ENCODE results near the gene SSR4. TPM values are rescaled to one million over a fixed set of nuclear protein-coding genes. Genes with fewer than 3 reads are reported as not detected.

Gene SSR4
- total RNA-seq, 1 donor from 2014 or later, result 277 TPM

DNA sequence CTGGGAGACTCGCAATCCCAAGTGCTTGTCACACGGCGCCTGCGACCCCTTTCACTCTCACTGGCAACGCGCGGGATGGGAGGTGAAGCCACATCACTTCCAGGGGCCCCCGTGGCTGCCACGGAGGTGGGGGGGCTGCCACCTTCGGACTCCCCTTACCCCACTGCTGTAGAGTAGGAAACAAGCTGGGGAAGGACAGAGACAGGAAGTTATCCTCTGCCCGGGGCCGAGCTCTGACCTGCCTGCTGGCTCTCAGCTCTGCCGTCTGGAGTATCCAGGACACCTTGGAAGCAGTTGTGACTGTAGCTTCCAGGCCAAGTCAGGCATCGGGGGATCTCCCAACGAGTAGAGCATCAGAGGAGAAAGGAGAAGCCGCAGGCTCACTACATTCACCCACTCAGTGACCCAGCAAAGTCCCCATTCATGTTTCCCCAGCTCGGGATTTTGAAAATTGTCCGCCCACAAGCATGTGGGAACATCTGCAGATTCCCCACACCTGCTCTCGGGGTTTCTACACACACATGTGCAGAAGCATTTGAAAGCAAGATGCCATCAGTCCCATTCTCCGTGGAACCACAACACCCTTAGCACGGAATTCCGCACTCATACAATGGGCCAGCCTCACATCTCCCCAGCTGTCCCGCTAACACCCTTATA lies 25.0 kb downstream of the SSR4 start:
- Mint-ChIP-seq H3K27ac (ENCODE audit: unreplicated experiment) (peak overlapping the region; percentile 79), H3K4me3 (ENCODE audit: unreplicated experiment) (peak overlapping the region; percentile 63), H3K36me3 (ENCODE audit: unreplicated experiment) (no peaks in the 10 kb centered on the region), H3K9me3 (ENCODE audit: unreplicated experiment) (peaks cover 7% of the 10 kb centered on the region), H3K4me1 (ENCODE audit: low read depth, unreplicated experiment) (peaks cover 10% of the 10 kb centered on the region), H3K27me3 (ENCODE audit: unreplicated experiment) (peaks cover 10% of the 10 kb centered on the region)
- DNase-seq, result no peak
- TF ChIP-seq, protein P1, sequence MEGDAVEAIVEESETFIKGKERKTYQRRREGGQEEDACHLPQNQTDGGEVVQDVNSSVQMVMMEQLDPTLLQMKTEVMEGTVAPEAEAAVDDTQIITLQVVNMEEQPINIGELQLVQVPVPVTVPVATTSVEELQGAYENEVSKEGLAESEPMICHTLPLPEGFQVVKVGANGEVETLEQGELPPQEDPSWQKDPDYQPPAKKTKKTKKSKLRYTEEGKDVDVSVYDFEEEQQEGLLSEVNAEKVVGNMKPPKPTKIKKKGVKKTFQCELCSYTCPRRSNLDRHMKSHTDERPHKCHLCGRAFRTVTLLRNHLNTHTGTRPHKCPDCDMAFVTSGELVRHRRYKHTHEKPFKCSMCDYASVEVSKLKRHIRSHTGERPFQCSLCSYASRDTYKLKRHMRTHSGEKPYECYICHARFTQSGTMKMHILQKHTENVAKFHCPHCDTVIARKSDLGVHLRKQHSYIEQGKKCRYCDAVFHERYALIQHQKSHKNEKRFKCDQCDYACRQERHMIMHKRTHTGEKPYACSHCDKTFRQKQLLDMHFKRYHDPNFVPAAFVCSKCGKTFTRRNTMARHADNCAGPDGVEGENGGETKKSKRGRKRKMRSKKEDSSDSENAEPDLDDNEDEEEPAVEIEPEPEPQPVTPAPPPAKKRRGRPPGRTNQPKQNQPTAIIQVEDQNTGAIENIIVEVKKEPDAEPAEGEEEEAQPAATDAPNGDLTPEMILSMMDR (IDR thresholded peaks at IDR 0.05; ENCODE audit: partially characterized antibody, unreplicated experiment), result no peak

DNA sequence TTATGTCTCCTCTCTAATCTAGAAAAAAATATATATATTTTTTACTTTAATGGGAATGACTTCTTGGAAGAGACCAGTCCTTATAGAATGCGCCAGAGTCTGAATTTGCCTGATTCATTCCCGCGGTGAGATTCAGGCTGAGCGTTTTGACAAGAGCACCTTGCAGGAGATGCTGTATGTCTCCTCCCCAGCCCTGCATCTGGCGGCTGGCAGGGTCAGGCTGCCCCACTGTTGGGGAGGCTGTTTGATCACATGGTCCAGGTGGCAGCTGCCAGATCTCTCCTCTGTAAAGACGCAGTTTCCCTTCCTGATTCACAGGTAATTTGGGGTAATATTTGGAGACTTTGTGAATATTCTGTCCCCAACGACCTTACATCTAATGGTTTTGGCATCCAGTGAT lies 26.1 kb downstream of the SSR4 start:
- no peak for DNase-seq
- TF ChIP-seq, protein P1 (IDR thresholded peaks at IDR 0.05; ENCODE audit: partially characterized antibody, unreplicated experiment), result no peak
- Mint-ChIP-seq H3K4me3 (ENCODE audit: unreplicated experiment) (peak overlapping the region; percentile 61), H3K4me1 (ENCODE audit: low read depth, unreplicated experiment) (peaks cover 10% of the 10 kb centered on the region), H3K27ac (ENCODE audit: unreplicated experiment) (peak overlapping the region; percentile 62), H3K36me3 (ENCODE audit: unreplicated experiment) (no peaks in the 10 kb centered on the region), H3K27me3 (ENCODE audit: unreplicated experiment) (peaks cover 9% of the 10 kb centered on the region), H3K9me3 (ENCODE audit: unreplicated experiment) (peaks cover 7% of the 10 kb centered on the region)

DNA sequence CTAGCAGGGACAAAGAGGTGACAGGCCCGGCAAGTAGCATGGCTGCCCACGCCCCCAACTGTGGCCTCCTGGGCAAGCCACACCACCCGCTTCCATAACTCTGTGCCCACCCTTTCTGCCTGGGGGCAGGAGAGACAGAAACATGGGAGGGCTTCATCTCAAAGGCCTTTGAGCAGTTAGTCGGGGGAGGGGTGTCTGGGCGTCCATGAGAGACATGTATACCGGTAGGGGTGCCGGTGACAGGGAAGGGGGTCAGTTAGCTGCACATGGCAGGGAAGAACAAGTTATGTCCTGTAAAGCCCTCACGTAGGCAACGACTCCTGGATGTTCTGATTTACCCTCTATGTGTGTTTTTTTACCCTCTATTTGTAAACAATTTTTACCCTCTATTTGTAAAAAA lies 26.6 kb downstream of the SSR4 start:
- TF ChIP-seq, protein P1 (IDR thresholded peaks at IDR 0.05; ENCODE audit: partially characterized antibody, unreplicated experiment), result no peak
- Mint-ChIP-seq H3K4me3 (ENCODE audit: unreplicated experiment) (peak overlapping the region; percentile 61), H3K27ac (ENCODE audit: unreplicated experiment) (peak overlapping the region; percentile 62), H3K9me3 (ENCODE audit: unreplicated experiment) (peaks cover 7% of the 10 kb centered on the region), H3K27me3 (ENCODE audit: unreplicated experiment) (peaks cover 9% of the 10 kb centered on the region), H3K4me1 (ENCODE audit: low read depth, unreplicated experiment) (peaks cover 10% of the 10 kb centered on the region), H3K36me3 (ENCODE audit: unreplicated experiment) (no peaks in the 10 kb centered on the region)
- no peak for DNase-seq

DNA sequence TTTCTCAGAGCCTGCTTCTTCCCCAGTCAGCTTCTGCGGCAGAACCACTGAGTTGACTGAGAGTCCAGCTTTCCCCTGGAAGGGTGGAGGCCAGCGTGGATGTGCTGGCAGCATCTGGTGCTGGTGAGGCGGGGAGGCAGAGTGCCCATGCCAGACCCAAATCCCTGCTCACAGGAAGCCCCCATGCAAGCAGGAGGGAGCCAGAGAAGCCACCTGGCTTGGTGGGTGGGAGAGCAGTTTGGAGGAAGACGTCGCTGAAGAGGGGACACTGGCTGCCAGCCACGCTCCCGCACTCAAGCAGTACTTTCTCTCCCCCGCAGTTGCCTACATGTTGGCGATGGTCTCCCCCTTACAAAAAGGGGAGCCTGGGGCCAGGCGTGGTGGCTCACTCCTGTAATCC lies 29.9 kb downstream of the SSR4 start:
- Mint-ChIP-seq H3K4me3 (ENCODE audit: unreplicated experiment) (no peak overlapping the region), H3K27me3 (ENCODE audit: unreplicated experiment) (peaks cover 10% of the 10 kb centered on the region), H3K27ac (ENCODE audit: unreplicated experiment) (peak overlapping the region; percentile 12), H3K36me3 (ENCODE audit: unreplicated experiment) (no peaks in the 10 kb centered on the region), H3K9me3 (ENCODE audit: unreplicated experiment) (peaks cover 11% of the 10 kb centered on the region), H3K4me1 (ENCODE audit: low read depth, unreplicated experiment) (peaks cover 10% of the 10 kb centered on the region)
- TF ChIP-seq, protein P1 (IDR thresholded peaks at IDR 0.05; ENCODE audit: partially characterized antibody, unreplicated experiment), result no peak
- DNase-seq, result no peak

- H3K27me3 Mint-ChIP-seq (ENCODE audit: unreplicated experiment), result peaks cover 7% of the 10 kb centered on the region
- TF ChIP-seq, protein P1 (IDR thresholded peaks at IDR 0.05; ENCODE audit: partially characterized antibody, unreplicated experiment), result no peak
- H3K9me3 Mint-ChIP-seq (ENCODE audit: unreplicated experiment), result peaks cover 11% of the 10 kb centered on the region
- H3K27ac Mint-ChIP-seq (ENCODE audit: unreplicated experiment), result no peak overlapping the region
- H3K4me1 Mint-ChIP-seq (ENCODE audit: low read depth, unreplicated experiment), result peaks cover 10% of the 10 kb centered on the region
- H3K4me3 Mint-ChIP-seq (ENCODE audit: unreplicated experiment), result no peak overlapping the region
- DNase-seq, result no peak
- no peaks in the 10 kb centered on the region for H3K36me3 Mint-ChIP-seq (ENCODE audit: unreplicated experiment)
Observed at GRCh38 chrX:153825042-153825441, 30.6 kb downstream of the SSR4 start.

Measured in glutamatergic neuron (in vitro differentiated cells).